Neuronal stem cell (in vitro differentiated cells): ENCODE measurements around the gene ZNF775.
A peak's percentile ranks its signal among the peaks of the same experiment; 100 is the strongest.

Source experiments
- DNase-seq: peaks from one replicate; pipeline ENCODE4 v3.0.0-alpha.2; 2013; ENCODE audit warnings: low spot score
- H2AFZ ChIP-seq: one replicate; pipeline ENCODE4 v1.6.1; 2013; ENCODE audit warnings: mild to moderate bottlenecking, low read length, inconsistent platforms
- H2AK5ac ChIP-seq: 2 replicates; pipeline ENCODE4 v1.6.1; 2013; ENCODE audit warnings: low read depth, mild to moderate bottlenecking, inconsistent platforms, low read length, moderate library complexity, mixed read lengths
- H2BK120ac ChIP-seq: 2 replicates; pipeline ENCODE4 v1.6.1; 2013; ENCODE audit warnings: low read depth, mild to moderate bottlenecking, inconsistent platforms, low read length, moderate library complexity, mixed read lengths
- H2BK12ac ChIP-seq: one replicate; pipeline ENCODE4 v1.6.1; 2013; ENCODE audit warnings: low read length, inconsistent platforms
- H2BK15ac ChIP-seq: 2 replicates; pipeline ENCODE4 v1.6.1; 2013; ENCODE audit warnings: mild to moderate bottlenecking, low read length, inconsistent platforms, mixed read lengths
- H2BK5ac ChIP-seq: one replicate; pipeline ENCODE4 v1.6.1; 2013; ENCODE audit warnings: inconsistent platforms, mild to moderate bottlenecking, low read length, moderate library complexity
- H3K14ac ChIP-seq: one replicate; pipeline ENCODE4 v1.6.1; 2013; ENCODE audit warnings: low read length, inconsistent platforms
- H3K18ac ChIP-seq: 2 replicates; pipeline ENCODE4 v1.6.1; 2013; ENCODE audit warnings: low read length, inconsistent platforms
- H3K23ac ChIP-seq: 2 replicates; pipeline ENCODE4 v1.6.1; 2013; ENCODE audit warnings: low read depth, mild to moderate bottlenecking, mixed read lengths, low read length, inconsistent platforms; ENCODE audit not compliant: poor library complexity
- H3K27ac ChIP-seq: replicated peaks from 3 replicates; pipeline ENCODE4 v1.5.1; 2013; ENCODE audit warnings: low read length, inconsistent platforms
- H3K27me3 ChIP-seq, 3 experiments: 2 replicates each; pipeline ENCODE4 v1.6.1; 2013; ENCODE audit warnings: low read length in 3 of 3, mild to moderate bottlenecking in 2 of 3, inconsistent platforms in 1 of 3, low read depth in 1 of 3, mixed read lengths in 1 of 3, moderate library complexity in 1 of 3; ENCODE audit not compliant: control insufficient read depth in 3 of 3, insufficient read depth in 3 of 3
- H3K36me3 ChIP-seq, 2 donors: replicated peaks in 1 of 2; 2 replicates each; pipeline ENCODE4 v1.6.1; 2013; ENCODE audit warnings: low read length in 2 of 2; ENCODE audit not compliant: control insufficient read depth in 2 of 2, insufficient read depth in 2 of 2
- H3K4ac ChIP-seq: 2 replicates; pipeline ENCODE4 v1.6.1; 2013; ENCODE audit warnings: inconsistent platforms, mild to moderate bottlenecking, low read length, moderate library complexity
- H3K4me1 ChIP-seq, 2 donors: 1 replicate in 1 of 2; 2 replicates in 1 of 2; pipeline ENCODE4 v1.6.1; 2013; ENCODE audit warnings: low read length in 2 of 2, low read depth in 1 of 2; ENCODE audit not compliant: control insufficient read depth in 2 of 2, insufficient read depth in 1 of 2
- H3K4me2 ChIP-seq: one replicate; pipeline ENCODE4 v1.6.1; 2013; ENCODE audit warnings: mild to moderate bottlenecking, low read length, inconsistent platforms; ENCODE audit not compliant: insufficient read depth, poor library complexity, severe bottlenecking
- H3K4me3 ChIP-seq, 2 donors: 2 replicates each; pipeline ENCODE4 v1.5.1; 2013; ENCODE audit warnings: low read length in 2 of 2, mild to moderate bottlenecking in 2 of 2, inconsistent platforms in 1 of 2, moderate library complexity in 1 of 2
- H3K79me1 ChIP-seq: one replicate; pipeline ENCODE4 v1.6.1; 2013; ENCODE audit warnings: low read depth, mild to moderate bottlenecking, inconsistent platforms, low read length, moderate library complexity
- H3K9ac ChIP-seq: one replicate; pipeline ENCODE4 v1.6.1; 2013; ENCODE audit warnings: mild to moderate bottlenecking, low read depth, low read length, inconsistent platforms; ENCODE audit not compliant: poor library complexity
- H3K9me3 ChIP-seq, 2 donors: replicated peaks in 1 of 2; 2 replicates each; pipeline versions ENCODE3 to v1.6.1; 2013; ENCODE audit warnings: low read length in 2 of 2, mild to moderate bottlenecking in 2 of 2, inconsistent platforms in 1 of 2, low read depth in 1 of 2, mixed read lengths in 1 of 2, moderate library complexity in 1 of 2; ENCODE audit not compliant: control insufficient read depth in 2 of 2, insufficient read depth in 1 of 2
- H4K8ac ChIP-seq: one replicate; pipeline ENCODE4 v1.6.1; 2013; ENCODE audit warnings: low read depth, mild to moderate bottlenecking, inconsistent platforms, low read length, moderate library complexity
- H4K91ac ChIP-seq: one replicate; pipeline ENCODE4 v1.6.1; 2013; ENCODE audit warnings: low read length, low read depth, mild to moderate bottlenecking, inconsistent platforms; ENCODE audit not compliant: poor library complexity
- WGBS, 2 donors: extraction: QIAGEN DNeasy Blood & Tissue Kit; methylation state at CpG; one replicate each; pipeline ENCODE4 v1.1.7; 2013; ENCODE audit warnings: missing lambda C conversion rate in 2 of 2, mixed read lengths in 1 of 2; ENCODE audit not compliant: insufficient read length in 2 of 2, insufficient replicate concordance in 1 of 2; ENCODE audit errors: extremely low coverage in 2 of 2; 5-methylcytosine and 5-hydroxymethylcytosine counted together

Gene ZNF775

DNA sequence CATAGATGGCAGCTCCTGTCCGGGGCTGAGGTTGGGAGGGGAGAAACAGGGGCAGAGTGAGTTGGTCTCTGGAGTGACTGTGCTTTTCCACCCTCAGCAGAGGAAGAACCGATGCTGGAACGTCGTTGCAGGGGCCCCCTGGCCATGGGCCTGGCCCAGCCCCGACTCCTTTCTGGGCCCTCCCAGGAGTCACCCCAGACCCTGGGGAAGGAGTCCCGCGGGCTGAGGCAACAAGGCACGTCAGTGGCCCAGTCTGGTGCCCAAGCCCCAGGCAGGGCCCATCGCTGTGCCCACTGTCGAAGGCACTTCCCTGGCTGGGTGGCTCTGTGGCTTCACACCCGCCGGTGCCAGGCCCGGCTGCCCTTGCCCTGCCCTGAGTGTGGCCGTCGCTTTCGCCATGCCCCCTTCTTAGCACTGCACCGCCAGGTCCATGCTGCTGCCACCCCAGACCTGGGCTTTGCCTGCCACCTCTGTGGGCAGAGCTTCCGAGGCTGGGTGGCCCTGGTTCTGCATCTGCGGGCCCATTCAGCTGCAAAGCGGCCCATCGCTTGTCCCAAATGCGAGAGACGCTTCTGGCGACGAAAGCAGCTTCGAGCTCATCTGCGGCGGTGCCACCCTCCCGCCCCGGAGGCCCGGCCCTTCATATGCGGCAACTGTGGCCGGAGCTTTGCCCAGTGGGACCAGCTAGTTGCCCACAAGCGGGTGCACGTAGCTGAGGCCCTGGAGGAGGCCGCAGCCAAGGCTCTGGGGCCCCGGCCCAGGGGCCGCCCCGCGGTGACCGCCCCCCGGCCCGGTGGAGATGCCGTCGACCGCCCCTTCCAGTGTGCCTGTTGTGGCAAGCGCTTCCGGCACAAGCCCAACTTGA, 7.8 kb upstream of the ZNF775 start:
- H2AK5ac ChIP-seq: no peak overlapping the region
- H3K4me3 ChIP-seq: no peak overlapping the region
- peak overlapping the region; percentile 58 for H2BK12ac ChIP-seq
- no peaks in the 10 kb centered on the region for H3K27me3 ChIP-seq
- H3K4me2 ChIP-seq: no peak overlapping the region
- DNase-seq: no peak
- no peak overlapping the region for H3K18ac ChIP-seq
- peak overlapping the region; percentile 55 for H3K23ac ChIP-seq
- no peak overlapping the region for H3K27ac ChIP-seq
- peaks cover 23% of the 10 kb centered on the region for H3K79me1 ChIP-seq
- H3K36me3 ChIP-seq: peaks cover 38 to 60% of the 10 kb centered on the region in 2 donors
- H2BK120ac ChIP-seq: no peak overlapping the region
- peaks cover 10 to 20% of the 10 kb centered on the region in 2 donors for H3K4me1 ChIP-seq
- no CpG with 5 or more reads among the region's 48 CpGs for WGBS, 2 donors
- no peak overlapping the region for H3K9ac ChIP-seq
- H3K14ac ChIP-seq: no peak overlapping the region
- peak overlapping the region; percentile 23 for H4K8ac ChIP-seq
- H4K91ac ChIP-seq: no peak overlapping the region
- no peak overlapping the region for H3K4ac ChIP-seq
- H2AFZ ChIP-seq: no peak overlapping the region
- no peak overlapping the region for H2BK15ac ChIP-seq
- H2BK5ac ChIP-seq: peak overlapping the region; percentile 5
- no peaks in the 10 kb centered on the region for H3K9me3 ChIP-seq

DNA sequence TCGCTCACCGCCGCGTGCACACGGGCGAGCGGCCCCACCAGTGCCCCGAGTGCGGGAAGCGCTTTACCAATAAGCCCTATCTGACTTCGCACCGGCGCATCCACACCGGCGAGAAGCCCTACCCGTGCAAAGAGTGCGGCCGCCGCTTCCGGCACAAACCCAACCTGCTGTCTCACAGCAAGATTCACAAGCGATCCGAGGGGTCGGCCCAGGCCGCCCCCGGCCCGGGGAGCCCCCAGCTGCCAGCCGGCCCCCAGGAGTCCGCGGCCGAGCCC, 7.2 kb upstream of the ZNF775 start:
- Histone ChIP-seq H4K91ac (no peak overlapping the region), H3K79me1 (peaks cover 23% of the 10 kb centered on the region), H2BK12ac (no peak overlapping the region), H3K4ac (no peak overlapping the region), H3K4me2 (no peak overlapping the region), H2BK120ac (no peak overlapping the region), H3K27me3 (no peaks in the 10 kb centered on the region), H3K18ac (no peak overlapping the region), H3K9ac (no peak overlapping the region), H3K14ac (no peak overlapping the region), H3K36me3 (peaks cover 38 to 60% of the 10 kb centered on the region in 2 donors), H2BK5ac (no peak overlapping the region), H2AFZ (no peak overlapping the region), H3K9me3 (no peaks in the 10 kb centered on the region), H3K4me3 (no peak overlapping the region), H3K27ac (no peak overlapping the region), H4K8ac (no peak overlapping the region), H3K4me1 (peaks cover 13 to 23% of the 10 kb centered on the region in 2 donors), H2BK15ac (no peak overlapping the region), H2AK5ac (no peak overlapping the region), H3K23ac (no peak overlapping the region)
- no CpG with 5 or more reads among the region's 30 CpGs for WGBS, 2 donors
- no peak for DNase-seq

DNA sequence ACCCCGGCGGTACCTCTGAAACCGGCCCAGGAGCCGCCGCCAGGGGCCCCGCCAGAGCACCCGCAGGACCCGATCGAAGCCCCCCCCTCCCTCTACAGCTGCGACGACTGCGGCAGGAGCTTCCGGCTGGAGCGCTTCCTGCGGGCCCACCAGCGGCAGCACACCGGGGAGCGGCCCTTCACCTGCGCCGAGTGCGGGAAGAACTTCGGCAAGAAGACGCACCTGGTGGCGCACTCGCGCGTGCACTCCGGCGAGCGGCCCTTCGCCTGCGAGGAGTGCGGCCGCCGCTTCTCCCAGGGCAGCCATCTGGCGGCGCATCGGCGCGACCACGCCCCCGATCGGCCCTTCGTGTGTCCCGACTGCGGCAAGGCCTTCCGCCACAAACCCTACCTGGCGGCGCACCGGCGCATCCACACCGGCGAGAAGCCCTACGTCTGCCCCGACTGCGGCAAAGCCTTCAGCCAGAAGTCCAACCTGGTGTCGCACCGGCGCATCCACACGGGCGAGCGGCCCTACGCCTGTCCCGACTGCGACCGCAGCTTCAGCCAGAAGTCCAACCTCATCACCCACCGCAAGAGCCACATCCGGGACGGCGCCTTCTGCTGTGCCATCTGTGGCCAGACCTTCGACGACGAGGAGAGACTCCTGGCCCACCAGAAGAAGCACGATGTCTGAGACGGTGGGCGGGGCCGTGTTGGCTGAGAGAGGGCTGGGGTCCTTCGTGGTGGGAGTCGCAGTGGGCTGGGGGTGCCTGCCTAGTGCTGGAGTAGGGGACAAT, 6.7 kb upstream of the ZNF775 start:
- peak overlapping the region; percentile 97 for H4K8ac ChIP-seq
- H2AFZ ChIP-seq: no peak overlapping the region
- no peaks in the 10 kb centered on the region for H3K27me3 ChIP-seq
- no peak for DNase-seq
- no peaks in the 10 kb centered on the region for H3K9me3 ChIP-seq
- H2BK12ac ChIP-seq: no peak overlapping the region
- H3K36me3 ChIP-seq: peaks cover 38 to 60% of the 10 kb centered on the region in 2 donors
- H3K4me2 ChIP-seq: no peak overlapping the region
- WGBS, 2 donors: no CpG with 5 or more reads among the region's 79 CpGs
- H2BK5ac ChIP-seq: no peak overlapping the region
- no peak overlapping the region for H3K4ac ChIP-seq
- H3K4me3 ChIP-seq: peak overlapping the region in 1 of 2 donors; percentile 32
- H4K91ac ChIP-seq: no peak overlapping the region
- H2AK5ac ChIP-seq: no peak overlapping the region
- H3K9ac ChIP-seq: no peak overlapping the region
- H3K4me1 ChIP-seq: peaks cover 16 to 23% of the 10 kb centered on the region in 2 donors
- H2BK15ac ChIP-seq: no peak overlapping the region
- no peak overlapping the region for H2BK120ac ChIP-seq
- no peak overlapping the region for H3K18ac ChIP-seq
- H3K27ac ChIP-seq: no peak overlapping the region
- peak overlapping the region; percentile 51 for H3K14ac ChIP-seq
- H3K79me1 ChIP-seq: peaks cover 23% of the 10 kb centered on the region
- peak overlapping the region; percentile 97 for H3K23ac ChIP-seq
